Measurements from ENCODE around the gene LRRC42. TPM values are rescaled to one million over a fixed set of nuclear protein-coding genes. Genes with fewer than 3 reads are reported as not detected.
A peak's percentile ranks its signal among the peaks of the same experiment; 100 is the strongest.

Gene LRRC42
- total and polyA plus RNA-seq, 2 experiments from 2014 or later: 39.3 to 49.6 TPM

DNA sequence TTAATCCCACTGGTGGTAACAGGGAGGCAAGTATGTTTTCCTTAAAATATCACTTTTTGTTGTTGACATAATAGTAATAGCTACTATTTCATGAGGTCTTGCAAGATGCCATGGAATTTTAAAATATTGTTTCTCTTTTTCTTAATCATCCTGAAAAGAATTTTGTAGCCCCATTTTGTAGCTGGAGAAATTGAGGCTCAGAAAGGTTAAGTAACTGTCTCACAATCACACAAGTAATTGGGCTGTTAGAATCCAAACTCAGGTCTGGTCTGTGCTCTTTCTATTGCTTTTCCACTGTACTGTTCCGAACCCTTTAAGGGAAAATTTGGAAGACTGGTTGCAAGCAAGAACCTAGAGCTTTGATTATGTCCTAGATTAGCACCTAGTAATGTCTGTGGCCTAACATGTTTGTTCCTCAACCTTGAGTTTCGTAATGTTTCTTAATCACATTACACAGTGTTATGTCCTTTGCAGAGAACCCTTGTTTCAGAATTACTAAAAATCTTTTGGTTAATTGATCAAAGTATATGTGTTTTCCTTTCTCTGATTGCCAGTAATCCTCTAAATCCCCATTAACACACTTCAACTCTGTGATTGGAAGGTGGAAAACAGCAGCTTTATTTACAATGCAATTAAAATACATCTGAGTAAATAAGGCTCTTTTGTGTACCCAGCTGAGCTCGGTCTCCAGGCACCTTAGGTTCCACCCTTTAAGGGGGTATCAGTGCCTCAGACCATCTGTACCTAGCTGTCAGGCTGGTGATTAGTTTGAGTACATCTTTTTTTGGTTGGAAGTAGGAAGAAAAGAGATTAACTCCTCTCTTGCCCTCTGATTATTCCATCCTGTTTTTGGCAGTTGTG lies 10.4 kb downstream of the LRRC42 start:
- Histone ChIP-seq H3K4me1 (ENCODE audit: low read depth) (peaks cover 11% of the 10 kb centered on the region), H3K27ac (peak overlapping the region; percentile 75), H3K4me3 (no peak overlapping the region), H3K27me3 (no peaks in the 10 kb centered on the region), H3K36me3 (peaks cover 43% of the 10 kb centered on the region), H3K9me3 (ENCODE audit: low read depth) (no peaks in the 10 kb centered on the region)
- peak in 1 of 2 donors; percentile 21 for DNase-seq (ENCODE audit: low read depth in 1 of 2, low spot score in 1 of 2)
- TF ChIP-seq, protein P1, sequence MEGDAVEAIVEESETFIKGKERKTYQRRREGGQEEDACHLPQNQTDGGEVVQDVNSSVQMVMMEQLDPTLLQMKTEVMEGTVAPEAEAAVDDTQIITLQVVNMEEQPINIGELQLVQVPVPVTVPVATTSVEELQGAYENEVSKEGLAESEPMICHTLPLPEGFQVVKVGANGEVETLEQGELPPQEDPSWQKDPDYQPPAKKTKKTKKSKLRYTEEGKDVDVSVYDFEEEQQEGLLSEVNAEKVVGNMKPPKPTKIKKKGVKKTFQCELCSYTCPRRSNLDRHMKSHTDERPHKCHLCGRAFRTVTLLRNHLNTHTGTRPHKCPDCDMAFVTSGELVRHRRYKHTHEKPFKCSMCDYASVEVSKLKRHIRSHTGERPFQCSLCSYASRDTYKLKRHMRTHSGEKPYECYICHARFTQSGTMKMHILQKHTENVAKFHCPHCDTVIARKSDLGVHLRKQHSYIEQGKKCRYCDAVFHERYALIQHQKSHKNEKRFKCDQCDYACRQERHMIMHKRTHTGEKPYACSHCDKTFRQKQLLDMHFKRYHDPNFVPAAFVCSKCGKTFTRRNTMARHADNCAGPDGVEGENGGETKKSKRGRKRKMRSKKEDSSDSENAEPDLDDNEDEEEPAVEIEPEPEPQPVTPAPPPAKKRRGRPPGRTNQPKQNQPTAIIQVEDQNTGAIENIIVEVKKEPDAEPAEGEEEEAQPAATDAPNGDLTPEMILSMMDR (IDR thresholded peaks at IDR 0.05; ENCODE audit: low read depth, low read length): no peak

DNA sequence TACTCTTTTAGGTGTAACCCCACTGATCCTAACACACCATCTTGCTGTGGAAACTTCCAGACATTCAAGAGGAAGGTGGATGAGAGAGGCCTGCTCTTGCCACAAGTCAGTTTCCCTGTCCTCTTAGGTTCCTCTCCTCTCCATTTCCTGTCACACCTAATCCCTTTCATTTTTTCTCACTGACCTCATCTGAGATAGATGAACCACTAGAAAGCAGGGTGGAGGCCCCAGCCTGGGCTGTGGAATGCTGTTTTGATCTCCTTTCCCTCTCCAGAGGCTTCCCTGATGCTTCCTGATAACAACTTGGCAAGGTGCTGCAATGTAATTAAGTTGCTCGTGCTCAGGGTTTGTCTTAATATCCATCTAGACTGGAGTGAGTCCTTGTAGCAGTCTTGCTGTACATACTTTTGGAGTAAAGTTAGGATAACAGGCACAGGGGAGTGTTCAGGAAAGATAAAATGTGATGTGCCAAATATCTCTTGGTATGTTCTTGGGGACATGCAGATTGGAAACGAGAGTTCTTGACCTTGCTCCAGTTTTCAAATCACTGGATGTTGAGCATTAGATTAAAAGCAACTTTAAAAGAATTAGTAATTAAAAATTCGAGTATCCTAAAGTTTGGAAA lies 11.2 kb downstream of the LRRC42 start:
- no peak for DNase-seq (ENCODE audit: low read depth in 1 of 2, low spot score in 1 of 2)
- H3K9me3 ChIP-seq (ENCODE audit: low read depth): no peaks in the 10 kb centered on the region
- peaks cover 11% of the 10 kb centered on the region for H3K4me1 ChIP-seq (ENCODE audit: low read depth)
- H3K4me3 ChIP-seq: no peak overlapping the region
- H3K36me3 ChIP-seq: peaks cover 45% of the 10 kb centered on the region
- peak overlapping the region; percentile 75 for H3K27ac ChIP-seq
- no peaks in the 10 kb centered on the region for H3K27me3 ChIP-seq
- TF ChIP-seq, protein P1 (IDR thresholded peaks at IDR 0.05; ENCODE audit: low read depth, low read length): no peak

GRCh38 chr1:53959664-53960250 lies 13.6 kb downstream of the LRRC42 start:
- TF ChIP-seq, protein P1 (IDR thresholded peaks at IDR 0.05; ENCODE audit: low read depth, low read length): peak; percentile 49
- Histone ChIP-seq H3K27me3 (no peaks in the 10 kb centered on the region), H3K36me3 (peaks cover 34% of the 10 kb centered on the region), H3K9me3 (ENCODE audit: low read depth) (no peaks in the 10 kb centered on the region), H3K4me3 (no peak overlapping the region), H3K27ac (no peak overlapping the region), H3K4me1 (ENCODE audit: low read depth) (peaks cover 11% of the 10 kb centered on the region)
- DNase-seq (ENCODE audit: low read depth in 1 of 2, low spot score in 1 of 2): peak in 1 of 2 donors; percentile 46

- DNase-seq (ENCODE audit: low read depth in 1 of 2, low spot score in 1 of 2): no peak
- Histone ChIP-seq H3K27me3 (no peaks in the 10 kb centered on the region), H3K27ac (no peak overlapping the region), H3K36me3 (peaks cover 52% of the 10 kb centered on the region), H3K4me3 (no peak overlapping the region), H3K4me1 (ENCODE audit: low read depth) (peaks cover 3% of the 10 kb centered on the region), H3K9me3 (ENCODE audit: low read depth) (no peaks in the 10 kb centered on the region)
- TF ChIP-seq, protein P1 (IDR thresholded peaks at IDR 0.05; ENCODE audit: low read depth, low read length): no peak
Observed at GRCh38 chr1:53962395-53962794, 16.2 kb downstream of the LRRC42 start.

DNA sequence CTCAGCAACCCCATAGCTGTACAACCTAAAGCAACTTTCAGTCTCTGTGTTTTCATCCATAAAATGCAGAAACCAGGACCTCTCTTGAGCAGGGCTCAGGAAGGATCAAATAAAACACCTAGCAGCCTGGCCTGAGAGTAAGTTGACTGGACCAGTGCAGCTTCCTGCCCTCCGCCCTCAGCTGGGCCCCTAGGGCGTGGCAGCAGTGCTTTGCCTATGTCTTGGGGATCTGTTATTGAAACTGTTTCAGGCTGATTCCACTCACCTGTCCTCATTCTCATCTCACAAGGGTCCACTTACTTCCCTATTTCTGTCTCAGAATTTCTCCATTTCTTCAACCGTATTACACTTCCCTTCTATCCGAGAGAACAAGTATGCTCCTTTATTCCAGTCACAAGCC lies 17.3 kb downstream of the LRRC42 start:
- Histone ChIP-seq H3K4me1 (ENCODE audit: low read depth) (no peaks in the 10 kb centered on the region), H3K27me3 (no peaks in the 10 kb centered on the region), H3K36me3 (peaks cover 62% of the 10 kb centered on the region), H3K27ac (no peak overlapping the region), H3K4me3 (no peak overlapping the region), H3K9me3 (ENCODE audit: low read depth) (no peaks in the 10 kb centered on the region)
- no peak for DNase-seq (ENCODE audit: low read depth in 1 of 2, low spot score in 1 of 2)
- TF ChIP-seq, protein P1 (IDR thresholded peaks at IDR 0.05; ENCODE audit: low read depth, low read length): no peak
